HG03342 (cell line): ENCODE data around the gene PKP1.

Experiments used
- ATAC-seq: cut with Tn5 transposase; IDR thresholded peaks from one replicate; pipeline ENCODE4 v1.9.1; 2021; ENCODE audit warnings: mild to moderate bottlenecking, moderate library complexity; ENCODE audit not compliant: unreplicated experiment

The PKP1 gene

DNA sequence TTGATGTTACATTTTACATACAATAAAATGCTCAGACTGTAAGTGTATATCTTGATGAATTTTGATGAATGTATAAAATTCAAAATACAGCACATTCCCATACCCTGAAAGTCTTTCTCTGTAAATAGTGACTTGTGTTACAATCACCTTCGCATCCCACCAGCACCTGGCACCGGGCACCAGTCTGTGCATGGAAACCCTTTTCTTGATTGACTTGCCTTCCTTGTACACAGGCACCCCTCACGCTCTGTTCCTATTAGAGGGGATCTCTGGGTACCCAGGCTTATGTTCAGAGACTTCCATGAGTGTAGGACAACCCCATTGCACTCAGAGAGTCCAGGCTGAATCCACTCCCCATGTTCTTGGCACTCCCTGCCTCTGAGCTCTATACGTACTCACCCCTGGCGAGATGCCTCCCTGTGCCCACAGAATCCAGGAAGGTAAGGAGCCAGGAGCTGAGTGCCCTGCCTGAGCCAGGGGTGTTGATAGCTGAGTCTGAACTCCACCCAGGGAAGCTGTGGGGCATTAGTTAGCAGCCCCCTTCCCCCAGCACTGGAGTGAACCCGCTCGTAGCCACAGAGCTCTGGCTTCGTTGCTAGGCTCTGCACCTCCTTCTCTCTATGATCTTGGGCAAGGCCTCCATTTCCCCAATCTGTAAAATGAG is 22.5 kb upstream of the PKP1 start:
- ATAC-seq = no peak

DNA sequence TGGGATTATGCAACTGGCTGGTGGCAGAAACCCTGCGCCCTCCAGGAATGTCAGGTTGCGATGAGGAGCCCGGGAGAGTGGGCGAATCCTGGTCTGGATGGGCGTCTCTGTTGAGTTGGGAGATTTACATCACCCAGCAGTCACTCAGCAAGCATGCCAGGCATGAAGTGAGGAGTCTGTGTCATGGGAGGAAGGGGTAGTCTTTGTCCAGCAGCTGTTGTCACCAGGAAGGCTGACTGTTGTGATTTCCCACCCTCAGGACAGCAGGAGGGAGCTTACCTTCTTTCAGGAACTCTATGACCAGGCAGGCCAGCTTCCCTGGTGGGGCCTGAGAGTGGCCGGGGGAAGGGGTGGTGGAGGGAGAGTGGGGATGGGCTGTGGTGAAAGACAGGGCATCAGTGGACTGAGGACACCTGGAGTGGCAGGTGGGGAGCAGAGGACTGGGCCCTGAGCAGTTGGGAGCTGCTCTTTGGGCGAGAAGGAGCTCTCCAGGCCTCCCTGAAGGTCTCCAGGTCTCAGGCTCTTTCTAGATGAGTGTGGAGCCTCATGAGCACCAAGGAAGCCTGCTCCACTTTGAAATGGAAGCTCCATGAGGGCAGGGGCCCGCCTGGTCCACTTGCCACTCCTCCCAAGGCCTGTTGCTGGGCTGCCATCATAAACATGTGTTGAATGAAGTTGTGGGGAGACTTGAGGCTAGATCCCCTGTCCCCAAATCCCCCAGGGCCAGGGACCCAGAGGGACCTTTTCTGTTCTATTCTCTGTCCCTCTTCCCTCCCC is 21.3 kb upstream of the PKP1 start:
- no peak for ATAC-seq

DNA sequence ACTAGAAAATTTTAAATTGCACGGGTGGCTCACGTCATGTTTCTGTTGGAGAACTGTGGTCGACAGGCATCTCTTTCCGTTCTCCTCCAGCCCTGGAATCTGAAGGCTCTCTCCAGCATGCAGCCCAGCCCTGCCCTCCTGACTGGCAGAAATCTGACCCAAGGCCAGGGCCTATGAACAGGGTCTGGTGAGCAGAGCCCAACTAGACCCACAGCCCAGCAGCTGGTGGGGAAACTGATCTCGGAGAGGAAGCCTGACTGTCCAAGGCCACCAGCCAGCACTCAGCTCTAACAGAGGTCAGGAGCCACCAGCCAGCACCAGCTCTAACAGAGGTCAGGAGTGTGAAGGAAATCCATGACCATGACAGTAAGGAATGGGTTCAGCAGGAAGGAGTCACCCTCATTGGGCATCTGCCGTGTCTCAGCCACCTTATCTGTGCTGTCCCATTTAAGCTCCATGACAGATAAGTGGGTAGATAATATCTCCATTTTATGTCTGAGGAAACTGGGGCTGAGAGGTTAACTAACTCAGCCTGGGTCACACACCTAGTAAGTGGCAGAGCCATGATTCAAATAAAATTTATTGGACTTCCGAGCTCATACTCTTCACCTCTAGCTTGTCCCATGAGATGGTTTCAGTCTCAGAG is 20.2 kb upstream of the PKP1 start:
- no peak for ATAC-seq

- no peak for ATAC-seq
Measured at GRCh38 chr1:201264072-201264471, 19.2 kb upstream of the PKP1 start.

DNA sequence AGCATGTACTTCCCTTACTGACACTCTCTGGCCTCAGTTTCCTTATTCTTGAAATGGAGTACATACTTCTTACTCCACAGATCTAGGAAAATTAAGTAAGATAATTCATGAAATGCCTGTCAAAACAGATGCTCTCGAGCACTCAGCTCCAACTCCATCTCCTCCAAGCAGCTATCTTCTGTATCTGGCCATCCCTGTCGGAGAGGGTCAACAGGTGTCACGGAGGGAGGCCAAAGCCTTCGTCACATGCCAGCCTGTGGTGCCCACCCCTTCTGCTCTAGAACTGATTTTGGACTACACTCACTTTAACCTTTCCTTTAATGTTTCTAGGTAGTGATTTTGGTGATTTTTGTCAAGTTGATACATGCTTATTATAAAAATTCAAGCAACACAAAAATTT is 18.8 kb upstream of the PKP1 start:
- no peak for ATAC-seq

DNA sequence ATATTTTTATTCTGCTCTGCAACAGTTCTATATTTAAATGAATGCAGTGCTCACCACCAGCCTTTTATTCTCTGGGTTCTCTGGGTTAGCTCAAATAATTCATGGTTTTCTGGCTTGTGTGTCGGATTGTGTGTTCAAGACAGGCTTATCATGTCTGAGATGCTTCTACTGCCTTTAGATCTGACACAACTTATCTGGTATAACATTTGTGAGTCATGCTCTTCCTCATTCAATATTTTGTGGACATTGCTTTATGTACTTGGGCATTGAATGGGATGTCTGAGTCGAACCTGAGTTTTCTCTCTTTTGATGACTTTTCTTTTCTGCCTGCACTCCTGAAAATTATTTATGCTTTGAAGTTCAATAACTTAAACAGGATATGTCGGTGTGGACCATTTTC is 17.6 kb upstream of the PKP1 start:
- ATAC-seq = no peak

DNA sequence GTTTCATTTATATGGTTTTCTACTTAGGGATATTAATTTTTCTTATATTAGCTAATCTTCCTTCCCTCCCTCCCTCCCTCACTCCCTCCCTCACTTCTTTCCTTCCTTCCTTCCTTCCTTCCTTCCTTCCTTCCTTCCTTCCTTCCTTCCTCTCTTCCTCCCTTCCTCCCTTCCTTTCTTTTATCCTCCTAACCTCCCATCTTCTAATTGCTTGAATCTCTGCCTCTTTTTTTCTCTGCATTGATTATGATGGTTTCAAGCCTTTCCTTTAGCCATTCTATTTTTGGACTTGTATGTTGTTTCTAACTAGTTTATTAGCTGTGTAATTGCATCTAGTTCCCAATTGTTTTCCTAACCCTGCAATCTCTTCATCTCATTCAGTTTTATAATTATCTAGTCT is 17.0 kb upstream of the PKP1 start:
- ATAC-seq = no peak

- ATAC-seq = no peak
Measured at GRCh38 chr1:201266774-201267173, 16.5 kb upstream of the PKP1 start.

- no peak for ATAC-seq
Measured at GRCh38 chr1:201267481-201268229, 15.7 kb upstream of the PKP1 start.

DNA sequence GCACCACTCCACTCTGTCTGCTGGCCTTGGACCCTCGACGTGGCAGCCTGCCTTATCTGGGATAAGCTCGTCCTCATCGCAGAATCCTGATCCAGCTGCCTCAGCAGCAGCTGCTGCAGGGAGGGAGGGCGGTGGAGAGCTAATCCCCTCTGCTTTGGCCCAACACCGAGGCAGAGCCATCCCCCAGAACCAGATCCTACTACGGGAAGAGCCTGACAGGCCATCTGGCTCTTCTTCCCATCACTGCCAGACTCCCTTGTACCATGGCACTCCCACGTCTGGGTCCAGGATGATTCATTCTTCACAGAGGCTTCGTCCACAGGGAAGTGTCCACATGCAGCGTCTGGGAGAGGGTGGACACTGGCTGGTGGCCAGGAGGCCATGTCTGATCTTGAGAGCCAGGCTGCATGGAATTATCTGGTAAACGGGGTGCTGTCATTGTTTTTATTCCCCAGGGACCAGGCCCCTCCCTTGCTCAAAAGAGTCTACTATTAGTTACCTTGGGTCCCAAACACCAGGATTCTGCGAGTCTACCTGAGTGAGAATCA is 14.6 kb upstream of the PKP1 start:
- no peak for ATAC-seq

- no peak for ATAC-seq
Measured at GRCh38 chr1:201269281-201269680, 14.0 kb upstream of the PKP1 start.

DNA sequence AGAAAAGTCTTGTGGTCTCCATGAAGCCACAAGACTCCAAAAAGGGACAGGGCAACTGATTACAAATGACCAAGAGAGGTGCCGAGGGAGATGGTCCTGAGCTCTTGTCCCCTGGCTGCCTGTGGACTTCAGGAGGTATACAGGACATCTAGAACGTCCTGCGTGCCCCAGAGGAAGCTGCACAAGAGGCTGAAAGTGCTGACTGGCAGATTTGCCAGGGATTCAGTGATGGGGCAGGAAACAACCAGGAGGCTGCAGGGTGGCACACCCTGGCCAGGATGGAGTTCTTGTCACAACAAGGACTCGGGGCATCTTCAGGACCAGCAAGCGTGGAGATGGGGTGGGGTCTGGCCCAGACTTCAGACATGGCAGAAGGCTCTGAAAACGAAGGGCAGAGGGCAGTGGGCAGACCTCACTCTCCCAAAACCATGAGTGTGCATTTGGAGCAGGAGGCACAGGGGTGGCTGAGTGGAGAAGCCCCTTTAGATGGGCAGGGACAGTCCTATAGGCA is 13.4 kb upstream of the PKP1 start:
- ATAC-seq = no peak

DNA sequence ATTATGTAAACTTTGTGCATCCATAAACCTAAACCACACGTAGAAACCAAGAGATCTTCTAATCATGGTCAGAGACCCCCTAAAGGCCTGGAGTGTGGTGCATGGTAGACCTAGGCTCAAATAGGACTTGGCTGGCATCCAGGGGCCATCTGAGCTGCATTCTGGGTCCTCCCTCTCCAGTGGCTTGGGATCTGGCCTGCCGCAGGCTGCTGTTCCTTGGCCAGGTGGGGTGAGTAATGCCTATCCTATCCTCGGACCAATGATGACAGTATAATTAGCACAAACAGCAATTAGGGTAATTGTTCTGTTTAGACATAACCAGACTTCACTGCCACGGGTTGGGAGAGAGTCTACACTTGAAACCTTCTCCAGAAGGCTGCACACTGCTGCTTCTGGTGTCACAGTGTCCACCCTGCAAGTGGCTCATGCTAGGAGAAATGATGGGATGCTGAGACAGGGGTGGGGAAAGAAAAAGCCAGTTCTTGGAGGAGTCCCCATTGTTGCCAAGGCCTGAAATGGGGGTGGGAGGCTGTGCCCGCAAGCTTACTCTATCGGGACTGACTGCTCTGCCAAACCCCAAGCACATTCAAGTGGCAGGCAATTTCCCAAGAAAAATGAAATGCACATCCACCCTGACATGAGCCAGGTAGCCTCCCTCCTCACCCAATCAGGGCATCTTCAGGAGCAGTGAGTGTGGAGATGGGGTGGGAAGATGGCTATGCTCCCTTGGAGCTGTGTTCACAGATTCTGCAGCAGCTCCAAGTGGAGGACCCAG is 12.5 kb upstream of the PKP1 start:
- no peak for ATAC-seq

DNA sequence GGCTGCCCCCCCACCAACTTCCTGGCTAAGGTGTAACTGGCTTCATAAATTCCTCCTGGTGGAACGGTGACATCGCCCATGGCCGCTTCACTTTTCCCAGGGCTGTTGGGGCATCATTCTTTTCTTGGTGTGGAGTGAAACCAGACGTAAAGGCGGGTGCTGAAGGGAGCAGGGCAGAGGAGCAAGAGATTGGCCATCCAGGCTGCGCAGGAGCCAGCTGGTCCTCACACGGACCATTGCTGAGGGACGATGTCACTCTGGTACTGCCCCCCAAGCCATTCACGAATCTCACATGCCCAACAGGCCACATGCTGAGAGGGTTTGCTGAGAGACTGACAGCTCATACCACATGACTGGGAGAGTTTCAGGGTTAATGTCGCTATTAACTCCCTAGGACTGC is 10.5 kb upstream of the PKP1 start:
- no peak for ATAC-seq

DNA sequence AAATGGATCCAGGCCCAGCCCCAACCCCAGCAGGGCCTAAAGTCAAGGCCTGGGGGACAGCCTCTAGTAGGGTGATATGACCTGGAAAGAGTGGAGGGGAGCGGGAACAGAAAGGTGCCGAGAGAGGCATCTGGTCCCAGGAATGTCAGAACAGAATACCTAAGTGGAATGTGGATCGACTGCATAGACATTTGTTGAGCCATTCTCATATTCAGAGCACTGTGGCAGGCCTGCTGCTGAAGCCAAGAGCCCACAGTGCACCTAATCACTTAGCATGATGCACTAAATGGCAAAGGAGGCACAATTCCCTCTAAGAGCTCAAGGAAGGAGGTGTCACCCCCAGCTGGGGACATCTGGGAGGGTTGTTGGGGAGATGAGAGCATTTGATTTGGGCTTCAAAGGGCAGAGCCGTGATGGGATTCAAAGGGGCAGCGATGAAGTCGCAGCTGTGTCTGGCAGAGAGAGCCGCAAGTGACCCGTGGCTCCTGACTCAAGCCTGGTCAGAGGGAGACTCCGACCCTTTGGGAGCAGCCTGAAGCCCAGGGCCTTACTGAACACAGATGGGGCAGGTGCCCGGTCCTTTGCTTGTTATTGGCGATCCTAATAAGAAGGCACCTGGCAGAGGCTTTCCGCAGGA is 8.6 kb upstream of the PKP1 start:
- ATAC-seq = no peak

DNA sequence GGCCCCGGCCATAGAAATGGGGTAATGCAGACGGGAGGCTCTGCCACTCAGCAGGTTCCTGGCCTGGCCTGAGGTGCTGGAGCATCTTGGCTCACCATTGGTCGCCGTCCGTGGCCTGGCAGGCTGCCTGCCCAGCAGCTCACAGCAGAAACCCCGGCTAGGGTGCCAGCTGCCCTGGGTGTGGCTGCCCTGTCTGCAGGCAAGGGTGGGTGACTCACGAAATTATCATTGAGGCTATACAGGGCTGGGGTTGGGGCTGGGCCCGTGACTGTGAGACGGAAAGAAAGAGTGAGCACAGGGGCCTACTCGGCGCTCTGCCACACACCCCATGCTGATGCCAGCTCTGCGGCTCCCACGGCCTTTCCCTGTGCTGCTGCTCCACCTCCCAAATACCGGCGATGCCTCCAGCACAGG is 8.0 kb upstream of the PKP1 start:
- ATAC-seq = no peak

GRCh38 chr1:201276891-201277290 is 6.4 kb upstream of the PKP1 start:
- no peak for ATAC-seq

DNA sequence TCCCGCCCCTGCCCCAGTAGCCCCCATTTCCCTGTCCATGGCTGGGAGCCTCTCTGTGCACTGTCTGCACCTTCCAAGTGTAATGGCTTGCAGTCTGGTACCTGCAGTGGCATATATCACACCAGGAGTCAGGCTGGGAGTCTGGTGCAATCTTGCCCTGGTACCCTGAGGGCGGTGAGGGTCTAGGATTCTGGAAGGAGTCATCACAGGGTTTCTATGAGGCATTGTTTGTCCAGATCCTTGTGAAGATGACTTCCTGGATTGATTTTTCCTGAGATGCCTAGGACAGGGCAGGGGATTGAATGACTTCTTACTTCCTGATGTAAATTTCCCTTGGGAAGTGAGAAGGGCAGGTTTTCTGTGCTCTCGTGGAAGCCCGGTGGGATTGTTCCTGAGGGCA is 5.9 kb upstream of the PKP1 start:
- ATAC-seq = no peak

DNA sequence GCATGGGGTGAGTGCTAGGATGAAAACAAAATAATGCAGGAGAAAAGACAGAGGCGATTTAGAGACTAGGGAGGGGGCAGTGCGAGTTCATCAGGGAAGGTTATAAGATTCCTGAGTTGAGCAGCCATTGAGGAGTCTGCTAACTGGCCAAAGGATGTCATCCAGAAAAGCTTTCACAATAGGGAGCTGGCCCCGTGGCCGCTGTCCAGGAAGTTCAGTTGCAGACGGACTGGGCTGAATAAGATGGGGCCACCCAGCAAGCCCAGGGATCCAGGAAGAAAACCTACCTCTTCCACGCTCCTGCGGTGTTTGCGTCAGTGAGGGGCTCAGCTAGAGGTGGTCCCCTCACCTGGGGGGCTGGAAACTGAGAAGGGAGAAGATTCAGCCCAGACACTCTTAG is 4.0 kb upstream of the PKP1 start:
- ATAC-seq = no peak

DNA sequence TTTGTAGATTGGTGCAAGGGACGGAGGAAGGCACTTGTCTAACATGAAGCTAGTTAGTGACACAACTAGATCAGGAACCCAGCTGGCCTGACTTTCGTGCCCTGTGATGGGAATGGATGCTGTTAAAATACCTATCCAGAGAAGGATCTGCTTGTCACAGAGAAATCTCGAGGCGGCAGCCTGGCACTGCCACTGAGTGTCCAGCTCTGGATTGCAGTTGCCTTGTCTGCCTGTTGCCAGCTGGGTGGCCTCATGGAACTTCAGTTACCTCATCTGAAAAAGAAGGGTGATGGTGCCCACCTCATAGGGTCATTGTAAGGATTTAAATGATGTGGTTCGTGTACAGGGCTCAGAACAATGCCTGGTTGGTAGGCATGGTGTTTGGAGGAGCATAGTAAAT is 2.4 kb upstream of the PKP1 start:
- no peak for ATAC-seq
